PFSK-1 (cell line): Measurements from ENCODE around the gene CD4.

Experiments used
- TAF1 ChIP-seq: IDR thresholded peaks from 2 replicates; pipeline ENCODE4 v1.6.1; 2012; ENCODE audit warnings: low read length, control low read depth, borderline replicate concordance; ENCODE audit not compliant: insufficient read depth
- TF ChIP-seq, protein P1 (sequence below), 2 experiments: IDR thresholded peaks; 2 replicates each; pipeline versions ENCODE4 v1.6.1 to v1.8.0; 2011 to 2012; ENCODE audit warnings: low read depth in 2 of 2, low read length in 2 of 2, control low read depth in 1 of 2, inconsistent platforms in 1 of 2, mild to moderate bottlenecking in 1 of 2, moderate library complexity in 1 of 2; ENCODE audit not compliant: insufficient read depth in 1 of 2

DNA sequence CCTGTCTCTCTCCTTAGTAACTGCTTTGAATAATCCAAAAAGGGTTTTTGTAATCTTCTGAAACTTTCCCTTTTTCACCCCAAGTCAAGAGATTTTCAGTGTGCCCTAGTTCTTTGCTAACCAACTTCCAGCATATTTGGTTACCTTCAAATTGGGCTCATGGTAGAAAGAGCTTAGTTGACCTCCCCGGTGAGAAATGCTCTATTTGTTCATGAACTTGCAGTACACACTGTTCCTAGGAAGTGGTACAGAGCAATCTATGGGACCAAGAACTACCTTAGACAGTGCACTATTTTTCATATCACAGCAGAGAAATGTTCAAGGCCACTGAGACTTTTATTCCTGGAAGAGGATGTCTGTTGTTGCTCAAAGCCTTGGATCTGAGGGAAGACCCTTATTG is 64.3 kb downstream of the CD4 start:
- no peak for TF ChIP-seq TAF1
- TF ChIP-seq, protein P1, sequence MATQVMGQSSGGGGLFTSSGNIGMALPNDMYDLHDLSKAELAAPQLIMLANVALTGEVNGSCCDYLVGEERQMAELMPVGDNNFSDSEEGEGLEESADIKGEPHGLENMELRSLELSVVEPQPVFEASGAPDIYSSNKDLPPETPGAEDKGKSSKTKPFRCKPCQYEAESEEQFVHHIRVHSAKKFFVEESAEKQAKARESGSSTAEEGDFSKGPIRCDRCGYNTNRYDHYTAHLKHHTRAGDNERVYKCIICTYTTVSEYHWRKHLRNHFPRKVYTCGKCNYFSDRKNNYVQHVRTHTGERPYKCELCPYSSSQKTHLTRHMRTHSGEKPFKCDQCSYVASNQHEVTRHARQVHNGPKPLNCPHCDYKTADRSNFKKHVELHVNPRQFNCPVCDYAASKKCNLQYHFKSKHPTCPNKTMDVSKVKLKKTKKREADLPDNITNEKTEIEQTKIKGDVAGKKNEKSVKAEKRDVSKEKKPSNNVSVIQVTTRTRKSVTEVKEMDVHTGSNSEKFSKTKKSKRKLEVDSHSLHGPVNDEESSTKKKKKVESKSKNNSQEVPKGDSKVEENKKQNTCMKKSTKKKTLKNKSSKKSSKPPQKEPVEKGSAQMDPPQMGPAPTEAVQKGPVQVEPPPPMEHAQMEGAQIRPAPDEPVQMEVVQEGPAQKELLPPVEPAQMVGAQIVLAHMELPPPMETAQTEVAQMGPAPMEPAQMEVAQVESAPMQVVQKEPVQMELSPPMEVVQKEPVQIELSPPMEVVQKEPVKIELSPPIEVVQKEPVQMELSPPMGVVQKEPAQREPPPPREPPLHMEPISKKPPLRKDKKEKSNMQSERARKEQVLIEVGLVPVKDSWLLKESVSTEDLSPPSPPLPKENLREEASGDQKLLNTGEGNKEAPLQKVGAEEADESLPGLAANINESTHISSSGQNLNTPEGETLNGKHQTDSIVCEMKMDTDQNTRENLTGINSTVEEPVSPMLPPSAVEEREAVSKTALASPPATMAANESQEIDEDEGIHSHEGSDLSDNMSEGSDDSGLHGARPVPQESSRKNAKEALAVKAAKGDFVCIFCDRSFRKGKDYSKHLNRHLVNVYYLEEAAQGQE (IDR thresholded peaks at IDR 0.05; ENCODE audit: insufficient read depth in 1 of 2, low read depth in 2 of 2, low read length in 2 of 2): no peak
